OCI-LY7 (cell line): ENCODE results near the gene PIBF1. TPM values are rescaled to one million over a fixed set of nuclear protein-coding genes. Genes with fewer than 3 reads are reported as not detected.

ENCODE experiments used
- BruUV-seq: library from RNA; stranded (reverse); fragments of 400-500 nt; replicated peaks from 2 replicates; lab custom pipeline; 2021; lab: Mats Ljungman, UMichigan
- CTCF ChIA-PET: fragments of 300-600 bp; sonication (Branson Sonifier 250); formaldehyde crosslinking; loops from one replicate; lab custom pipeline; 2022; ENCODE audit warnings: antibody characterized with exemption; ENCODE audit not compliant: unreplicated experiment; lab: Charles Lee
- POLR2A ChIA-PET: fragments of 300-600 bp; sonication (Branson Sonifier 250); formaldehyde crosslinking; loops from one replicate; lab custom pipeline; 2022; ENCODE audit warnings: antibody characterized with exemption; lab: Charles Lee
- DNase-seq: peaks from one replicate; pipeline ENCODE4 v3.0.0-alpha.2; 2015; ENCODE audit warnings: low spot score
- H2AFZ ChIP-seq: fragments of 200-600 bp; sonication (generic), shearing (Covaris generic); 2 replicates; pipeline ENCODE4 v1.6.1; 2014; ENCODE audit warnings: mild to moderate bottlenecking, antibody characterized with exemption, low read length, moderate library complexity
- H3K27ac ChIP-seq: fragments of 200-600 bp; sonication (generic); 2 replicates; pipeline ENCODE4 v1.5.1; 2014; ENCODE audit warnings: mixed run types, low read depth, mild to moderate bottlenecking, moderate library complexity, low read length, inconsistent platforms; ENCODE audit not compliant: poor library complexity, severe bottlenecking
- H3K36me3 ChIP-seq: fragments of 200-600 bp; sonication (generic); 2 replicates; pipeline ENCODE4 v1.6.1; 2014; ENCODE audit warnings: mild to moderate bottlenecking, antibody characterized with exemption, low read length, moderate library complexity, mixed read lengths; ENCODE audit not compliant: insufficient read depth
- H3K4me1 ChIP-seq: fragments of 200-600 bp; sonication (generic); 2 replicates; pipeline ENCODE4 v1.5.1; 2014; ENCODE audit warnings: mild to moderate bottlenecking, low read length; ENCODE audit not compliant: insufficient read depth, poor library complexity, severe bottlenecking
- H3K4me2 ChIP-seq: fragments of 200-600 bp; sonication (generic); 2 replicates; pipeline ENCODE4 v1.6.1; 2014; ENCODE audit warnings: mild to moderate bottlenecking, low read length
- H3K4me3 ChIP-seq: fragments of 200-600 bp; sonication (generic); 2 replicates; pipeline ENCODE4 v1.5.1; 2014; ENCODE audit warnings: mild to moderate bottlenecking, low read depth, low read length; ENCODE audit not compliant: poor library complexity, severe bottlenecking
- H3K79me2 ChIP-seq: fragments of 200-600 bp; sonication (generic); 2 replicates; pipeline ENCODE4 v1.6.1; 2016; ENCODE audit warnings: low read depth, mild to moderate bottlenecking, low read length, moderate library complexity, mixed read lengths; ENCODE audit not compliant: insufficient read depth
- H3K9me2 ChIP-seq: fragments of 200-600 bp; sonication (generic); 2 replicates; pipeline ENCODE4 v1.6.1; 2016; ENCODE audit warnings: mild to moderate bottlenecking, low read length, mixed read lengths; ENCODE audit not compliant: insufficient read depth
- H3K9me3 ChIP-seq: fragments of 200-600 bp; sonication (generic); 2 replicates; pipeline ENCODE4 v1.6.1; 2014; ENCODE audit warnings: mild to moderate bottlenecking, mixed run types, low read length, mixed read lengths
- H4K20me1 ChIP-seq: fragments of 200-600 bp; sonication (generic); 2 replicates; pipeline ENCODE4 v1.6.1; 2014; ENCODE audit warnings: mild to moderate bottlenecking, antibody characterized with exemption, low read length, moderate library complexity, mixed read lengths; ENCODE audit not compliant: insufficient read depth
- CTCF ChIP-seq: fragments of 200-600 bp; sonication (generic); conservative IDR thresholded peaks from 2 replicates; pipeline ENCODE4 v1.5.1; 2014; ENCODE audit warnings: mild to moderate bottlenecking, antibody characterized with exemption, low read length, moderate library complexity, mixed read lengths
- EZH2phosphoT487 ChIP-seq: fragments of 200-600 bp; sonication (generic); IDR thresholded peaks from 2 replicates; pipeline ENCODE4 v1.6.1; 2018; ENCODE audit warnings: low read depth, borderline replicate concordance, mild to moderate bottlenecking, mixed run types, antibody characterized with exemption, low read length, moderate library complexity, mixed read lengths
- intact Hi-C: fragments of 100-400 bp; cut with micrococcal nuclease; formaldehyde crosslinking; loops from one replicate; pipeline ENCODE4 v1.10.0; 2022; ENCODE audit not compliant: unreplicated experiment
- total RNA-seq, 2 experiments: library from RNA; depleted of rRNA in 1 of 2; stranded (reverse); fragments of >200 nt in 1 of 2; shearing (Covaris generic) in 1 of 2; gene quantifications; 2 replicates each; pipeline ENCODE4 v1.2.3, GENCODE V29; 2014 to 2022

Gene PIBF1
- total RNA-seq, 2 experiments from 2014 or later: 23.2 to 33.7 TPM

GRCh38 chr13:72864142-72865011 is 82.4 kb downstream of the PIBF1 start:
- Histone ChIP-seq H3K36me3 (peaks cover 34% of the 10 kb centered on the region), H3K4me1 (no peaks in the 10 kb centered on the region), H4K20me1 (no peaks in the 10 kb centered on the region), H2AFZ (no peak overlapping the region), H3K79me2 (no peaks in the 10 kb centered on the region), H3K9me3 (0 out of 2 replicates have a peak, but pooled peaks cover 7% of the 10 kb centered on the region), H3K4me2 (no peak overlapping the region), H3K4me3 (no peak overlapping the region), H3K27ac (no peak overlapping the region), H3K9me2 (no peaks in the 10 kb centered on the region)
- intact Hi-C loops: no loop called here
- TF ChIP-seq EZH2phosphoT487 (no peak), CTCF (no peak)
- ChIA-PET POLR2A (interaction anchor here (0.7 kb wide), 1 partner anchor 1516 kb away, joined by 3 read pairs; no protein-coding TSS in a partner anchor), CTCF (interaction anchor here (1.0 kb wide), 1 partner anchor 18 kb away, joined by 3 read pairs; no protein-coding TSS in a partner anchor)
- no TSS peak for BruUV-seq
- no peak for DNase-seq

- TF ChIP-seq CTCF (no peak), EZH2phosphoT487 (no peak)
- DNase-seq: no peak
- intact Hi-C loops: no loop called here
- no TSS peak for BruUV-seq
- no peaks in the 10 kb centered on the region for H4K20me1 ChIP-seq
- peaks cover 34% of the 10 kb centered on the region for H3K36me3 ChIP-seq
- H3K9me3 ChIP-seq: 0 out of 2 replicates have a peak, but pooled peaks cover 7% of the 10 kb centered on the region
- H3K4me2 ChIP-seq: no peak overlapping the region
- H2AFZ ChIP-seq: no peak overlapping the region
- H3K4me1 ChIP-seq: no peaks in the 10 kb centered on the region
- no peaks in the 10 kb centered on the region for H3K9me2 ChIP-seq
- ChIA-PET CTCF (no interaction called here), POLR2A (interaction anchor here (0.6 to 1.6 kb wide), 6 partner anchors 10 to 1050 kb away, joined by 3 to 6 read pairs (median 4); no protein-coding TSS in a partner anchor)
- no peak overlapping the region for H3K27ac ChIP-seq
- no peaks in the 10 kb centered on the region for H3K79me2 ChIP-seq
- H3K4me3 ChIP-seq: no peak overlapping the region
Observed at GRCh38 chr13:72868229-72868628, 86.3 kb downstream of the PIBF1 start.

- H3K4me3 ChIP-seq: no peak overlapping the region
- no peak overlapping the region for H3K4me2 ChIP-seq
- H4K20me1 ChIP-seq: no peaks in the 10 kb centered on the region
- H3K79me2 ChIP-seq: no peaks in the 10 kb centered on the region
- H3K9me2 ChIP-seq: no peaks in the 10 kb centered on the region
- DNase-seq: no peak
- ChIA-PET POLR2A (interaction anchor here (1.0 kb wide), 1 partner anchor 15 kb away, joined by 4 read pairs; no protein-coding TSS in a partner anchor), CTCF (no interaction called here)
- no TSS peak for BruUV-seq
- no peak overlapping the region for H3K27ac ChIP-seq
- intact Hi-C loops: no loop called here
- H3K4me1 ChIP-seq: no peaks in the 10 kb centered on the region
- TF ChIP-seq EZH2phosphoT487 (no peak), CTCF (no peak)
- no peaks in the 10 kb centered on the region for H3K9me3 ChIP-seq
- no peak overlapping the region for H2AFZ ChIP-seq
- H3K36me3 ChIP-seq: peaks cover 14% of the 10 kb centered on the region
Observed at GRCh38 chr13:72875233-72875632, 93.3 kb downstream of the PIBF1 start.
